Measurements from ENCODE around the gene SIPA1L3. TPM values are rescaled to one million over a fixed set of nuclear protein-coding genes. Genes with fewer than 3 reads are reported as not detected.
A peak's percentile ranks its signal among the peaks of the same experiment; 100 is the strongest.

SIPA1L3 gene
- total and polyA plus RNA-seq, 9 of the 15 experiments (the other 6 are each of a cell fraction or from before 2014, with no cell fraction given): 0.01 to 6.1 (median 2.5) TPM

- no peak for TF ChIP-seq ETS1 (conservative IDR thresholded peaks at IDR 0.05; ENCODE audit: control insufficient read depth, low read depth, low read length)
- TF ChIP-seq TCFL5 (CRISPR knock-in tag; conservative IDR thresholded peaks at IDR 0.05): no peak
- TF ChIP-seq NCOA1 (IDR thresholded peaks at IDR 0.05; ENCODE audit: low read depth): no peak
- TF ChIP-seq HBP1 (CRISPR knock-in tag; IDR thresholded peaks at IDR 0.05): no peak
- no peak for TF ChIP-seq ATF1 (CRISPR knock-in tag; IDR thresholded peaks at IDR 0.05)
- TF ChIP-seq ATF1 (tag; IDR thresholded peaks at IDR 0.05): no peak
- TF ChIP-seq ZNF316 (IDR thresholded peaks at IDR 0.05): no peak
Measured at GRCh38 chr19:38191747-38192146, 284.7 kb downstream of the SIPA1L3 start (continued).

GRCh38 chr19:38193445-38193844, 286.4 kb downstream of the SIPA1L3 start:
- no peak overlapping the region for H2AFZ ChIP-seq (ENCODE audit: low read depth, low read length)
- H3K4me3 ChIP-seq: no peak overlapping the region
- BruUV-seq (replicated peaks): no TSS peak
- no peaks in the 10 kb centered on the region for H3K79me2 ChIP-seq (ENCODE audit: control insufficient read depth, insufficient read depth, low read length)
- no peaks in the 10 kb centered on the region for H3K9me3 ChIP-seq (replicated peaks; ENCODE audit: control insufficient read depth, insufficient read depth, low read depth, low read length)
- intact Hi-C loops (cut with micrococcal nuclease) (no loop called here), in situ Hi-C loops (cut with MboI) (no loop called here)
- no peak overlapping the region for H3K9ac ChIP-seq (ENCODE audit: insufficient read depth in 1 of 2, low read depth in 2 of 2, low read length in 2 of 2)
- POLR2A ChIA-PET: no interaction called here
- H3K9me1 ChIP-seq (ENCODE audit: control insufficient read depth, insufficient read depth, low read length): no peaks in the 10 kb centered on the region
- H3K4me1 ChIP-seq (replicated peaks in 1 of 2; ENCODE audit: control insufficient read depth in 2 of 2, insufficient read depth in 2 of 2, low read length in 2 of 2): peaks cover 0 to 26% of the 10 kb centered on the region in 2 experiments; a peak in 2 of 5 replicates
- H3K36me3 ChIP-seq (ENCODE audit: control insufficient read depth, insufficient read depth, low read length): no peaks in the 10 kb centered on the region
- 46% methylated on average over 16 of the region's 29 CpGs for WGBS (ENCODE audit: insufficient coverage, low coverage, missing lambda C conversion rate)
- no peaks in the 10 kb centered on the region for H4K20me1 ChIP-seq (replicated peaks; ENCODE audit: control insufficient read depth, insufficient read depth, low read length)
- FAIRE-seq: no peak
- CTCF ChIA-PET (ENCODE audit: low intra/inter-chr PET ratio): no interaction called here
- no peak for DNase-seq (ENCODE audit: extremely low read depth in 1 of 4, low spot score in 3 of 4)
- no peak overlapping the region for H3K27ac ChIP-seq (ENCODE audit: extremely low read depth, low read depth, low read length)
- TF ChIP-seq TAF7 (tag; IDR thresholded peaks at IDR 0.05) (no peak), NFIC (IDR thresholded peaks at IDR 0.05) (peak; percentile 37; the same call in 1 of the 2 replicates)
- H3K27me3 ChIP-seq (ENCODE audit: control insufficient read depth in 2 of 2, insufficient read depth in 2 of 2, low read length in 2 of 2): no peaks in the 10 kb centered on the region; a peak in 2 of 5 replicates
- no peak for ATAC-seq
- no peak overlapping the region for H3K4me2 ChIP-seq (ENCODE audit: insufficient read depth, low read length)

All from K562 (cell line).